ENCODE data around the gene ZC3H7B. TPM values are rescaled to one million over a fixed set of nuclear protein-coding genes. Genes with fewer than 3 reads are reported as not detected.

ZC3H7B gene
- polyA plus RNA-seq, 1 experiment: 59.4 TPM

- H3K36me3 ChIP-seq (ENCODE audit: control insufficient read depth, insufficient read depth, low read length): peaks cover 57% of the 10 kb centered on the region
- no peaks in the 10 kb centered on the region for H3K27me3 ChIP-seq (ENCODE audit: control insufficient read depth, insufficient read depth, low read length)
- no peak for TF ChIP-seq CTCF (IDR thresholded peaks at IDR 0.05; ENCODE audit: insufficient read depth, low read depth, low read length)
- H3K4me3 ChIP-seq (ENCODE audit: low read depth, low read length): no peak overlapping the region
- POLR2A ChIA-PET: no interaction called here
- DNase-seq (ENCODE audit: low read depth): no peak
- CTCF ChIA-PET: no interaction called here
Measured at GRCh38 chr22:41341990-41342389, 40.7 kb downstream of the ZC3H7B start.

GRCh38 chr22:41343300-41343699 lies 42.0 kb downstream of the ZC3H7B start:
- CTCF ChIA-PET: no interaction called here
- H3K36me3 ChIP-seq (ENCODE audit: control insufficient read depth, insufficient read depth, low read length): peaks cover 67% of the 10 kb centered on the region
- POLR2A ChIA-PET: no interaction called here

DNA sequence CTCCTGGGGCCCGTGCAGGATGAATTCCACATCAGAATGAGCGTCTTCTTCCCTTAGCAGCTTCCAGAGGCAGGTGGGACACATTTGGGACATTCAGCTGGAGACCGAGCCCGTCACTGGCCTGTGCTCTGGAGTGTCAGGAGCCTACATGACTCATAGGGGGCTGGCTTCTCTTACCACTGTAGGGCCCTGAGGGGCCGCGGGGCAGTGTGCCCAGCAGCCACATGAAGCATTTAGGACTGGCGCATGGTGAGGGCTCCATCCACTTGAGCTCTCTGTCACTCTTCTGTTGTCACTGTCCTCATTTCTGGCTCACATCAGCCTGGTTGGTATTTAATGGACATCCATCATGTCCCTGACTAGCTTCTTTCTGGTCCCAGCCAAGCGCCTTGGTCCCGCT lies 42.4 kb downstream of the ZC3H7B start:
- H3K36me3 ChIP-seq (ENCODE audit: control insufficient read depth, insufficient read depth, low read length): peaks cover 66% of the 10 kb centered on the region
- POLR2A ChIA-PET: no interaction called here
- no peak for DNase-seq (ENCODE audit: low read depth)

More at GRCh38 chr22:41343300-41343699, 42.0 kb downstream of the ZC3H7B start:
- no peak for TF ChIP-seq CTCF (IDR thresholded peaks at IDR 0.05; ENCODE audit: insufficient read depth, low read depth, low read length)
- no peak overlapping the region for H3K4me3 ChIP-seq (ENCODE audit: low read depth, low read length)
- no peaks in the 10 kb centered on the region for H3K27me3 ChIP-seq (ENCODE audit: control insufficient read depth, insufficient read depth, low read length)
- DNase-seq (ENCODE audit: low read depth): no peak

DNA sequence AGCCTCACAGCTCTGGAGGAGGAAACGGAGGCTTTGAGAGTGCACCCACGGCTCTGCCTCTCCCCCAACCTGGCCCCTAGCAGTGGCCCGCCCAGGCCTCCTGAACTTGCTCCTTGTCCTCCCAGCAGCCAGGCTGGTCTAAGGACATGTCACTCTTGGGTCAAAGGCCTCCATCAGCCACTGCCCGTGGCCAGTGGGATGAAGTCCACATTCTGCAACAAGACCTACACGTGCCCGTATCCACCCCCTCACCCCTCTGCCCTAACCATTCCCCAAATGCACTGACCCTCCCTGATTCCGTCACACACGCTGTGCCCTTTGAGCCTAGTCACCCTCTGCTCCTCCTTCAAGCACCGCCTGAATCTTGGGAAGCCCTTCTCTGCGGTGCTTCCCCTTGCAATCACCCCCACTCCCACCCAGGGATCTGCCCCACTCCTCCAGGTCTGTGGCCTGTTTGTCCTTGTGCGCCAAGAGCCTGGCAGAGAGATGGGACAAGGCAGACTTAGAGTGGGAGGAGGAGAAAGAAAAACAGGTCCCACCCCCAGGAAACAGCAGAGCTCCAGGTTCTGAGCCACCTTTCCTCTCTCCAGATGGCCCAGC lies 43.0 kb downstream of the ZC3H7B start:
- no peak for DNase-seq (ENCODE audit: low read depth)
- TF ChIP-seq CTCF (IDR thresholded peaks at IDR 0.05; ENCODE audit: insufficient read depth, low read depth, low read length): no peak
- ChIA-PET POLR2A (no interaction called here), CTCF (no interaction called here)
- H3K27me3 ChIP-seq (ENCODE audit: control insufficient read depth, insufficient read depth, low read length): no peaks in the 10 kb centered on the region
- no peak overlapping the region for H3K4me3 ChIP-seq (ENCODE audit: low read depth, low read length)
- peaks cover 65% of the 10 kb centered on the region for H3K36me3 ChIP-seq (ENCODE audit: control insufficient read depth, insufficient read depth, low read length)

More for the DNA sequence above, 42.4 kb downstream of the ZC3H7B start:
- no peak for TF ChIP-seq CTCF (IDR thresholded peaks at IDR 0.05; ENCODE audit: insufficient read depth, low read depth, low read length)
- H3K4me3 ChIP-seq (ENCODE audit: low read depth, low read length): no peak overlapping the region
- H3K27me3 ChIP-seq (ENCODE audit: control insufficient read depth, insufficient read depth, low read length): no peaks in the 10 kb centered on the region
- CTCF ChIA-PET: no interaction called here

DNA sequence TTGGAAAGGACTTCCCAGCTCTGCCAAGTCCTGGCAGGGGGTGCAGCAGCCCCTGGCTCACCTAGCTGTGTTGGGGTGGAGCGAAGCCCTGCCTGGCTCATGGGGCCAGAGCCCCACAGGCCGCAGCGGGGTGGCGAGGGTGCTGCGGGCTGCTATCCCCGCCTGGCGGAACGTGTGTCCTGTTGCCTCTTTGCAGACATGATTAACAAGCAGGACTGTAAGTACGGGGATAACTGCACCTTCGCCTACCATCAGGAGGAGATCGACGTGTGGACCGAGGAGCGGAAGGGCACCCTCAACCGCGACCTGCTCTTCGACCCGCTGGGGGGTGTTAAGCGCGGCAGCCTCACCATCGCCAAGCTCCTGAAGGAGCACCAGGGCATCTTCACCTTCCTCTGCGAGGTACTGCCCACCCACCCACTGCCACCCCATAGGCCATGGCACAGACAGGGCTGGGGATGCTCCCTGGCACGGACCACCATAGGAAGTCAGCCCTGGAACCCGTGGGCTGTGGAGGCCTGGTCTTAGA lies 44.5 kb downstream of the ZC3H7B start:
- no peak for DNase-seq (ENCODE audit: low read depth)
- CTCF ChIA-PET: no interaction called here
- TF ChIP-seq CTCF (IDR thresholded peaks at IDR 0.05; ENCODE audit: insufficient read depth, low read depth, low read length): no peak
- H3K36me3 ChIP-seq (ENCODE audit: control insufficient read depth, insufficient read depth, low read length): peaks cover 56% of the 10 kb centered on the region
- no peaks in the 10 kb centered on the region for H3K27me3 ChIP-seq (ENCODE audit: control insufficient read depth, insufficient read depth, low read length)
- POLR2A ChIA-PET: no interaction called here
- no peak overlapping the region for H3K4me3 ChIP-seq (ENCODE audit: low read depth, low read length)
